Body of pancreas (tissue), 4 donors: ENCODE data around the gene NHLRC1. TPM values are rescaled to one million over a fixed set of nuclear protein-coding genes. Genes with fewer than 3 reads are reported as not detected.

ENCODE experiments used
- ATAC-seq: fragments of 150-250 bp; one replicate; pipeline ENCODE4 v1.9.1; 2016
- DNase-seq, 4 donors: peaks; one replicate each; pipeline ENCODE4 v3.0.0-alpha.2; 2019
- H3K27ac ChIP-seq, 4 donors: fragments of 200-600 bp; sonication (generic); 1 replicate in 3 of 4; 2 replicates in 1 of 4; pipeline versions ENCODE4 v1.5.1 to v1.6.1; 2016 to 2019; ENCODE audit warnings: mild to moderate bottlenecking in 1 of 4, mixed read lengths in 1 of 4, moderate library complexity in 1 of 4
- H3K27me3 ChIP-seq, 2 donors: fragments of 200-600 bp; sonication (generic); one replicate each; pipeline ENCODE4 v1.6.0; 2016; ENCODE audit warnings: mild to moderate bottlenecking in 1 of 2
- H3K36me3 ChIP-seq, 2 donors: fragments of 200-600 bp; sonication (generic); replicated peaks in 1 of 2; 2 replicates each; pipeline ENCODE4 v1.5.1; 2016; ENCODE audit warnings: low read depth in 2 of 2; ENCODE audit not compliant: insufficient read depth in 1 of 2
- H3K4me1 ChIP-seq: fragments of 200-600 bp; sonication (generic); one replicate; pipeline ENCODE4 v1.6.0; 2016
- H3K4me3 ChIP-seq, 2 donors: fragments of 200-600 bp; sonication (generic); 1 replicate in 1 of 2; 2 replicates in 1 of 2; pipeline ENCODE4 v1.5.1; 2016 to 2019
- H3K9me3 ChIP-seq, 3 donors: fragments of 200-600 bp; sonication (generic); 1 replicate in 2 of 3; 2 replicates in 1 of 3; pipeline ENCODE4 v1.5.1; 2016
- POLR2A ChIP-seq, 3 donors: fragments of 450-650 bp; IDR thresholded peaks; one replicate each; pipeline ENCODE4 v1.6.1; 2016; ENCODE audit warnings: antibody characterized with exemption in 3 of 3, mild to moderate bottlenecking in 2 of 3
- WGBS, 2 donors: methylation state at CpG; one replicate each; pipeline ENCODE4 v1.1.5; 2017; 5-methylcytosine and 5-hydroxymethylcytosine counted together
- intact Hi-C: fragments of 100-400 bp; cut with DNase I; formaldehyde crosslinking; loops from one replicate; pipeline ENCODE4 v1.15.1; 2023
- total RNA-seq, 2 donors: library from RNA; depleted of rRNA; stranded (reverse); fragments of >200 nt; gene quantifications; one replicate each; pipeline ENCODE4 v1.1.0, GENCODE V29; 2016
- TF ChIP-seq, protein P1 (sequence below), 7 experiments: fragments of 450-650 bp in 4 of 7; fragments of 200-600 bp in 3 of 7; sonication (generic) in 3 of 7; IDR thresholded peaks; one replicate each; pipeline ENCODE4 v1.5.1; 2016 to 2019; ENCODE audit warnings: antibody characterized with exemption in 7 of 7

NHLRC1 gene
- total RNA-seq, 2 donors from 2014 or later = 1.3 to 1.8 TPM

DNA sequence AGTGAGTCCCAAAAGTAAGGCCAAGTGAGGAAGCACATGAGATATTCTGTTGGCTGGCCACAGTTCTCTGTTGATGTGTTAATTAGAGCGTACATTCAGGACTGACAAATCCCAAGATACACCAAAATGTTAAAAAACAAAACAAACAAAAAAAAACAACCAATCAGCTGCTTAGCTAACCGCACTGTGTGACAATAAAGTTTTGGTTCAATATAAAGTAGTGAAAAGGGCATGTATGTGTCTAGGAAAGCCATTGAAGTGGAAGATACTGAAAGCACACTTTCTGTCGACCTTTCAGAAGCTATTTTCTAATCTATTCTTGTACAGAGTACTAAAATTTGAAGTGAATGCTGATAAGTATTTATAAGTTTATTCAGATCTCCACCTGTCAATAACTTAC lies 26.1 kb downstream of the NHLRC1 start:
- Histone ChIP-seq H3K4me1 (no peaks in the 10 kb centered on the region), H3K27me3 (no peaks in the 10 kb centered on the region), H3K36me3 (no peaks in the 10 kb centered on the region), H3K4me3 (no peak overlapping the region), H3K9me3 (no peaks in the 10 kb centered on the region), H3K27ac (no peak overlapping the region)
- no peak for ATAC-seq
- DNase-seq = no peak
- intact Hi-C loops = no loop called here
- 82 to 85% methylated on average over 3 of the region's 3 CpGs for WGBS, 2 donors
- TF ChIP-seq, protein P1, sequence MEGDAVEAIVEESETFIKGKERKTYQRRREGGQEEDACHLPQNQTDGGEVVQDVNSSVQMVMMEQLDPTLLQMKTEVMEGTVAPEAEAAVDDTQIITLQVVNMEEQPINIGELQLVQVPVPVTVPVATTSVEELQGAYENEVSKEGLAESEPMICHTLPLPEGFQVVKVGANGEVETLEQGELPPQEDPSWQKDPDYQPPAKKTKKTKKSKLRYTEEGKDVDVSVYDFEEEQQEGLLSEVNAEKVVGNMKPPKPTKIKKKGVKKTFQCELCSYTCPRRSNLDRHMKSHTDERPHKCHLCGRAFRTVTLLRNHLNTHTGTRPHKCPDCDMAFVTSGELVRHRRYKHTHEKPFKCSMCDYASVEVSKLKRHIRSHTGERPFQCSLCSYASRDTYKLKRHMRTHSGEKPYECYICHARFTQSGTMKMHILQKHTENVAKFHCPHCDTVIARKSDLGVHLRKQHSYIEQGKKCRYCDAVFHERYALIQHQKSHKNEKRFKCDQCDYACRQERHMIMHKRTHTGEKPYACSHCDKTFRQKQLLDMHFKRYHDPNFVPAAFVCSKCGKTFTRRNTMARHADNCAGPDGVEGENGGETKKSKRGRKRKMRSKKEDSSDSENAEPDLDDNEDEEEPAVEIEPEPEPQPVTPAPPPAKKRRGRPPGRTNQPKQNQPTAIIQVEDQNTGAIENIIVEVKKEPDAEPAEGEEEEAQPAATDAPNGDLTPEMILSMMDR (IDR thresholded peaks at IDR 0.05) = no peak
- no peak for TF ChIP-seq POLR2A (IDR thresholded peaks at IDR 0.05)

DNA sequence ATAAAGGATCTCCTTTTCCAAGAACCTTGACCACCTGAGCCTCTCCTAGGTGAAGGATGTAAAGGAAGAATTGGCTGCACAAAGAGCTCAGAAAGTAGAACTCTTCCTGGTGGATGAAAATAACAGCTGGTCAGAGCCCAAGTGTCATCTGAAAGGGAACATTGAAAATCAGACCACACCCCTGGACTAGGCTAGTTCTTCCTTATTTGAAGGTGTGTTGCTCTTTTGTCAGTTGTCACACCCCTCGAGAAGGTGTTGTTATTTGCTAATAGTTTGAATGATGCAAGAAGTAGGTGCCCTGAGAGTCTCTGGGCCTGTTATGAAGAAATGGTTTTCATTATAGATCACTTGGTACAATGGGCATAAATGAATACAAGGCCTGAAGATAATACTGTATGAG lies 31.1 kb downstream of the NHLRC1 start:
- TF ChIP-seq POLR2A (IDR thresholded peaks at IDR 0.05) = no peak
- TF ChIP-seq, protein P1 (IDR thresholded peaks at IDR 0.05) = no peak
- Histone ChIP-seq H3K4me1 (no peaks in the 10 kb centered on the region), H3K4me3 (no peak overlapping the region), H3K9me3 (no peaks in the 10 kb centered on the region), H3K27ac (no peak overlapping the region), H3K27me3 (no peaks in the 10 kb centered on the region), H3K36me3 (no peaks in the 10 kb centered on the region)
- DNase-seq (no peak), ATAC-seq (no peak)
- intact Hi-C loops = no loop called here
- whole genome bisulfite sequencing, 2 donors = 60 to 71% methylated on average over 1 of the region's 1 CpG

DNA sequence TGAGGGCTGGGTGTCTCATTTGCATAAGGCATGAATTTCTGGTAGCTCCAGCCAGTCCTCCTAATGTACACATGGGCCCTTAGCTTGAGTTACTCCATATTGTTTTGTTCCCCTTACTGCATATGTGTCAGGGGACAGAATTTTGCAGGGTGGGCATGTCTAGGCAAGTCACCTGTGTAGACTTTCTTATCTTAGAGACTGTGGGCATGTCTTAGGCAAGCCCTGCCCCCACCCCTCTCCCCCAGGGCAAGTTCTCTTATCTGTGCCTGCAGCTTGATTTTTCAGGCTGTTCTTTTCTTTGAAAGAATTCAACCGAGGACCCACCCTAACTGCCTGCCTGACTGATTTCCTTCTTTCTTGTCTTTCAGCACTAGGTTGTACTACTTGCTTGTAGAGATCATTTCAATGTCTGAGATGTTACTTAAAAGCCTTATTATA lies 32.1 kb downstream of the NHLRC1 start:
- H3K27me3 ChIP-seq = no peaks in the 10 kb centered on the region
- no peaks in the 10 kb centered on the region for H3K9me3 ChIP-seq
- TF ChIP-seq, protein P1 (IDR thresholded peaks at IDR 0.05) = no peak
- TF ChIP-seq POLR2A (IDR thresholded peaks at IDR 0.05) = no peak
- H3K4me1 ChIP-seq = no peaks in the 10 kb centered on the region
- no peak overlapping the region for H3K4me3 ChIP-seq
- DNase-seq (no peak), ATAC-seq (no peak)
- WGBS, 2 donors = 84 to 91% methylated on average over 1 of the region's 1 CpG
- no peak overlapping the region for H3K27ac ChIP-seq
- no peaks in the 10 kb centered on the region for H3K36me3 ChIP-seq
- intact Hi-C loops = no loop called here

DNA sequence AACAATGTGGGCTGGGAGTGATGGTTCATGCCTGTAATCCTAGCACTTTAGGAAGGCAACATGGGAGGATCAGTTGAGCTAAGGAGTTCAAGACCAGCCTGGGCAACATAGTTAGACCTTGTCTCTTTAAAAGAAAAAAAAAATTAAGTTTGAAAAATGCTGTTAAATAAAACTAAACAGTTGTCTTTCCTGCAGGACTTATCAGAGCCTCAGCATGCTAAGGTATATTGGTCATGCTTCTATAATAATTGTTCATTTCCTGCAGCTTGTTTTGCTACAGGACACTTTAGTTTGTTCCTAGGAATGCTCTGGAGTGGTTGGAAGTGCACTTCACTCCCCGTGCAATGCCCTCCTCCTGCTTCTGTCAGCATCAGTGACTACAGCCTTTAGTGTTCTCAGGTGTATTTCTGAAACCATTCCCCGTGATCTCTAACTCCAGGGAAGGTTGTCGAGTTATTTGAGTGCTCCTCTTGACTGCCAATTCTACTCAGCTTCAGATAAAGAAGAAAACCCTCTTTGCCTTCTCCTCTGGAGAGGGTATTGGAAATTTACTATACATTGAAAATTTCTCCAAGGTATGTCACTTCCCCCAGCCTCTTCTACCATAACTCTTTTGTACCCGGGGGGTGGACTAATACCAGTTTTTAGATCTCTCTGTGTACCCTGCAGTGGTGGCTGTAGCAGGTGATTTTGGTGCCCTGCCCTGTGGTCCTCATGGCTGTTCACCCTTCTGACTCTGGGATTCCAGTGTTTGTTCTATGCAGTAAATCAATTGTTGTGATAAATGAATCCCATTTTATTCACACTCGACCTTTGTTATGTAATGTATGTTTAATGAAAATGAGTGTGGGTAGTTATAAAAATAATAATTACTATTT lies 33.8 kb downstream of the NHLRC1 start:
- intact Hi-C loops = no loop called here
- no peaks in the 10 kb centered on the region for H3K36me3 ChIP-seq
- H3K27ac ChIP-seq = no peak overlapping the region
- H3K4me3 ChIP-seq = no peak overlapping the region
- no peak for ATAC-seq
- 56 to 59% methylated on average over 5 of the region's 5 CpGs for WGBS, 2 donors
- no peaks in the 10 kb centered on the region for H3K9me3 ChIP-seq
- no peak for TF ChIP-seq POLR2A (IDR thresholded peaks at IDR 0.05)
- TF ChIP-seq, protein P1 (IDR thresholded peaks at IDR 0.05) = no peak
- H3K4me1 ChIP-seq = no peaks in the 10 kb centered on the region
- no peaks in the 10 kb centered on the region for H3K27me3 ChIP-seq
- DNase-seq = no peak
